ENCODE data around the gene COX20. TPM values are rescaled to one million over a fixed set of nuclear protein-coding genes. Genes with fewer than 3 reads are reported as not detected.

The COX20 gene
- total RNA-seq, 1 donor, result 19.7 TPM

GRCh38 chr1:244854865-244855578 lies 19.6 kb downstream of the COX20 start:
- peak overlapping the region; percentile 3 for H3K4me3 ChIP-seq (ENCODE audit: low read length)
- H3K27me3 ChIP-seq (ENCODE audit: insufficient read depth, low read length), result no peaks in the 10 kb centered on the region
- peaks cover 55% of the 10 kb centered on the region for H3K4me1 ChIP-seq (ENCODE audit: insufficient read depth, low read length)
- no peaks in the 10 kb centered on the region for H3K9me3 ChIP-seq (ENCODE audit: low read depth, low read length)

GRCh38 chr1:244857761-244858160 lies 22.3 kb downstream of the COX20 start:
- no peaks in the 10 kb centered on the region for H3K9me3 ChIP-seq (ENCODE audit: low read depth, low read length)
- no peak overlapping the region for H3K4me3 ChIP-seq (ENCODE audit: low read length)
- H3K27me3 ChIP-seq (ENCODE audit: insufficient read depth, low read length), result no peaks in the 10 kb centered on the region
- H3K4me1 ChIP-seq (ENCODE audit: insufficient read depth, low read length), result peaks cover 77% of the 10 kb centered on the region

- Histone ChIP-seq H3K9me3 (ENCODE audit: low read depth, low read length) (no peaks in the 10 kb centered on the region), H3K4me3 (ENCODE audit: low read length) (no peak overlapping the region), H3K27me3 (ENCODE audit: insufficient read depth, low read length) (no peaks in the 10 kb centered on the region), H3K4me1 (ENCODE audit: insufficient read depth, low read length) (peaks cover 75% of the 10 kb centered on the region)
These were observed 22.9 kb downstream of the COX20 start for GRCh38 chr1:244858357-244858756.

- no peaks in the 10 kb centered on the region for H3K9me3 ChIP-seq (ENCODE audit: low read depth, low read length)
- H3K4me1 ChIP-seq (ENCODE audit: insufficient read depth, low read length), result peaks cover 63% of the 10 kb centered on the region
- H3K4me3 ChIP-seq (ENCODE audit: low read length), result no peak overlapping the region
- no peaks in the 10 kb centered on the region for H3K27me3 ChIP-seq (ENCODE audit: insufficient read depth, low read length)
These were observed 24.6 kb downstream of the COX20 start for GRCh38 chr1:244860078-244860477.

GRCh38 chr1:244860914-244861610 lies 25.6 kb downstream of the COX20 start:
- Histone ChIP-seq H3K4me3 (ENCODE audit: low read length) (peak overlapping the region; percentile 100), H3K9me3 (ENCODE audit: low read depth, low read length) (no peaks in the 10 kb centered on the region), H3K27me3 (ENCODE audit: insufficient read depth, low read length) (no peaks in the 10 kb centered on the region), H3K4me1 (ENCODE audit: insufficient read depth, low read length) (peaks cover 59% of the 10 kb centered on the region)

GRCh38 chr1:244861683-244862082 lies 26.2 kb downstream of the COX20 start:
- Histone ChIP-seq H3K4me1 (ENCODE audit: insufficient read depth, low read length) (peaks cover 53% of the 10 kb centered on the region), H3K9me3 (ENCODE audit: low read depth, low read length) (no peaks in the 10 kb centered on the region), H3K27me3 (ENCODE audit: insufficient read depth, low read length) (no peaks in the 10 kb centered on the region), H3K4me3 (ENCODE audit: low read length) (peak overlapping the region; percentile 100)

- Histone ChIP-seq H3K4me1 (ENCODE audit: insufficient read depth, low read length) (peaks cover 48% of the 10 kb centered on the region), H3K27me3 (ENCODE audit: insufficient read depth, low read length) (no peaks in the 10 kb centered on the region), H3K9me3 (ENCODE audit: low read depth, low read length) (no peaks in the 10 kb centered on the region), H3K4me3 (ENCODE audit: low read length) (peak overlapping the region; percentile 100)
These were observed 26.9 kb downstream of the COX20 start for GRCh38 chr1:244862354-244862698.

- Histone ChIP-seq H3K27me3 (ENCODE audit: insufficient read depth, low read length) (no peaks in the 10 kb centered on the region), H3K9me3 (ENCODE audit: low read depth, low read length) (no peaks in the 10 kb centered on the region), H3K4me1 (ENCODE audit: insufficient read depth, low read length) (peaks cover 44% of the 10 kb centered on the region), H3K4me3 (ENCODE audit: low read length) (peak overlapping the region; percentile 100)
These were observed 27.4 kb downstream of the COX20 start for GRCh38 chr1:244862699-244863490.

- peak overlapping the region; percentile 100 for H3K4me3 ChIP-seq (ENCODE audit: low read length)
- peaks cover 42% of the 10 kb centered on the region for H3K4me1 ChIP-seq (ENCODE audit: insufficient read depth, low read length)
- no peaks in the 10 kb centered on the region for H3K27me3 ChIP-seq (ENCODE audit: insufficient read depth, low read length)
- H3K9me3 ChIP-seq (ENCODE audit: low read depth, low read length), result no peaks in the 10 kb centered on the region
These were observed 28.2 kb downstream of the COX20 start for GRCh38 chr1:244863491-244864252.

GRCh38 chr1:244864253-244865027 lies 29.0 kb downstream of the COX20 start, which contains the start of gene HNRNPU:
Gene HNRNPU, minus strand, starts transcription at chr1:244864543. Its CDS starts 236 bp downstream, at chr1:244864307.
- no peaks in the 10 kb centered on the region for H3K27me3 ChIP-seq (ENCODE audit: insufficient read depth, low read length)
- H3K4me3 ChIP-seq (ENCODE audit: low read length), result peak within 1 kb of the TSS; percentile 100
- no peaks in the 10 kb centered on the region for H3K9me3 ChIP-seq (ENCODE audit: low read depth, low read length)

GRCh38 chr1:244865028-244865371 lies 29.5 kb downstream of the COX20 start:
- no peaks in the 10 kb centered on the region for H3K9me3 ChIP-seq (ENCODE audit: low read depth, low read length)
- H3K4me3 ChIP-seq (ENCODE audit: low read length), result peak overlapping the region; percentile 100
- H3K4me1 ChIP-seq (ENCODE audit: insufficient read depth, low read length), result peaks cover 30% of the 10 kb centered on the region
- no peaks in the 10 kb centered on the region for H3K27me3 ChIP-seq (ENCODE audit: insufficient read depth, low read length)

More at GRCh38 chr1:244864253-244865027, 29.0 kb downstream of the COX20 start, which contains the start of gene HNRNPU:
- peaks cover 36% of the 10 kb centered on the region for H3K4me1 ChIP-seq (ENCODE audit: insufficient read depth, low read length)

GRCh38 chr1:244865820-244866219 lies 30.4 kb downstream of the COX20 start:
- Histone ChIP-seq H3K4me1 (ENCODE audit: insufficient read depth, low read length) (peaks cover 22% of the 10 kb centered on the region), H3K9me3 (ENCODE audit: low read depth, low read length) (no peaks in the 10 kb centered on the region), H3K27me3 (ENCODE audit: insufficient read depth, low read length) (no peaks in the 10 kb centered on the region), H3K4me3 (ENCODE audit: low read length) (no peak overlapping the region)

GRCh38 chr1:244866355-244866754 lies 30.9 kb downstream of the COX20 start:
- Histone ChIP-seq H3K4me1 (ENCODE audit: insufficient read depth, low read length) (peaks cover 17% of the 10 kb centered on the region), H3K27me3 (ENCODE audit: insufficient read depth, low read length) (no peaks in the 10 kb centered on the region), H3K4me3 (ENCODE audit: low read length) (no peak overlapping the region), H3K9me3 (ENCODE audit: low read depth, low read length) (no peaks in the 10 kb centered on the region)
